Measurements from ENCODE around the gene GGA3.

GRCh38 chr17:75271955-75272847 is 10.8 kb upstream of the GGA3 start:
- no peak for TF ChIP-seq POLR2A (IDR thresholded peaks at IDR 0.05)
- TF ChIP-seq, protein P1, sequence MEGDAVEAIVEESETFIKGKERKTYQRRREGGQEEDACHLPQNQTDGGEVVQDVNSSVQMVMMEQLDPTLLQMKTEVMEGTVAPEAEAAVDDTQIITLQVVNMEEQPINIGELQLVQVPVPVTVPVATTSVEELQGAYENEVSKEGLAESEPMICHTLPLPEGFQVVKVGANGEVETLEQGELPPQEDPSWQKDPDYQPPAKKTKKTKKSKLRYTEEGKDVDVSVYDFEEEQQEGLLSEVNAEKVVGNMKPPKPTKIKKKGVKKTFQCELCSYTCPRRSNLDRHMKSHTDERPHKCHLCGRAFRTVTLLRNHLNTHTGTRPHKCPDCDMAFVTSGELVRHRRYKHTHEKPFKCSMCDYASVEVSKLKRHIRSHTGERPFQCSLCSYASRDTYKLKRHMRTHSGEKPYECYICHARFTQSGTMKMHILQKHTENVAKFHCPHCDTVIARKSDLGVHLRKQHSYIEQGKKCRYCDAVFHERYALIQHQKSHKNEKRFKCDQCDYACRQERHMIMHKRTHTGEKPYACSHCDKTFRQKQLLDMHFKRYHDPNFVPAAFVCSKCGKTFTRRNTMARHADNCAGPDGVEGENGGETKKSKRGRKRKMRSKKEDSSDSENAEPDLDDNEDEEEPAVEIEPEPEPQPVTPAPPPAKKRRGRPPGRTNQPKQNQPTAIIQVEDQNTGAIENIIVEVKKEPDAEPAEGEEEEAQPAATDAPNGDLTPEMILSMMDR (IDR thresholded peaks at IDR 0.05) = no peak
